IMR-90 (cell line): Measurements from ENCODE around the gene PPP1R13B. TPM values are rescaled to one million over a fixed set of nuclear protein-coding genes. Genes with fewer than 3 reads are reported as not detected.

Experiments
- ATAC-seq: fragments of 200-7000 bp; cut with Tn5 transposase; 2 replicates; pipeline ENCODE4 v1.9.1; 2020; ENCODE audit warnings: low read depth, mild to moderate bottlenecking, moderate library complexity
- BruUV-seq: library from RNA; stranded (reverse); fragments of 400-500 nt; replicated peaks from 2 replicates; lab custom pipeline; 2021; lab: Mats Ljungman, UMichigan
- CTCF ChIA-PET: fragments of 300-600 bp; formaldehyde crosslinking; extraction: SDS; loops from one replicate; lab custom pipeline; 2021; ENCODE audit warnings: antibody characterized with exemption; lab: Yijun Ruan, JAX
- POLR2A ChIA-PET: fragments of 300-600 bp; sonication (Branson Sonifier 250); formaldehyde crosslinking; loops from one replicate; lab custom pipeline; 2022; ENCODE audit warnings: antibody characterized with exemption; ENCODE audit not compliant: unreplicated experiment; lab: Charles Lee
- DNase-seq: peaks from one replicate; pipeline ENCODE4 v3.0.0; 2013
- H2AFZ ChIP-seq: replicated peaks from 2 replicates; pipeline ENCODE3; 2013; ENCODE audit warnings: low read length, mild to moderate bottlenecking; ENCODE audit not compliant: poor library complexity
- H2AK5ac ChIP-seq: 2 replicates; pipeline ENCODE4 v1.6.1; 2013; ENCODE audit warnings: low read depth, low read length, inconsistent platforms
- H2AK9ac ChIP-seq: replicated peaks from 2 replicates; pipeline ENCODE3; 2013; ENCODE audit warnings: mild to moderate bottlenecking, low read depth, low read length, moderate library complexity; ENCODE audit not compliant: poor library complexity
- H2BK120ac ChIP-seq: 2 replicates; pipeline ENCODE4 v1.6.1; 2013; ENCODE audit warnings: low read depth, low read length, inconsistent platforms
- H2BK15ac ChIP-seq: 3 replicates; pipeline ENCODE4 v1.6.1; 2013; ENCODE audit warnings: low read depth, low read length, inconsistent platforms
- H2BK20ac ChIP-seq: 2 replicates; pipeline ENCODE4 v1.6.1; 2013; ENCODE audit warnings: low read depth, mild to moderate bottlenecking, inconsistent platforms, low read length, moderate library complexity
- H2BK5ac ChIP-seq: 2 replicates; pipeline ENCODE4 v1.6.1; 2013; ENCODE audit warnings: mild to moderate bottlenecking, low read depth, low read length, inconsistent platforms; ENCODE audit not compliant: poor library complexity, severe bottlenecking
- H3K14ac ChIP-seq: replicated peaks from 2 replicates; pipeline ENCODE4 v1.6.1; 2013; ENCODE audit warnings: low read depth, low read length, inconsistent platforms
- H3K18ac ChIP-seq: 2 replicates; pipeline ENCODE4 v1.6.1; 2013; ENCODE audit warnings: low read depth, low read length, control low read depth
- H3K23ac ChIP-seq: 2 replicates; pipeline ENCODE4 v1.6.1; 2013; ENCODE audit warnings: low read depth, low read length, inconsistent platforms
- H3K27ac ChIP-seq: 2 replicates; pipeline ENCODE4 v1.5.1; 2013; ENCODE audit warnings: mild to moderate bottlenecking, control low read depth, low read length; ENCODE audit not compliant: insufficient read depth
- H3K27me3 ChIP-seq: 2 replicates; pipeline ENCODE4 v1.6.1; 2013; ENCODE audit warnings: low read length; ENCODE audit not compliant: control insufficient read depth, insufficient read depth
- H3K36me3 ChIP-seq: 2 replicates; pipeline ENCODE4 v1.6.1; 2013; ENCODE audit warnings: low read length, mixed read lengths; ENCODE audit not compliant: control insufficient read depth, insufficient read depth
- H3K4ac ChIP-seq: 2 replicates; pipeline ENCODE4 v1.6.1; 2013; ENCODE audit warnings: low read depth, low read length, inconsistent platforms
- H3K4me1 ChIP-seq: 2 replicates; pipeline ENCODE4 v1.6.1; 2013; ENCODE audit warnings: low read length, mixed read lengths; ENCODE audit not compliant: control insufficient read depth, insufficient read depth
- H3K4me2 ChIP-seq: 2 replicates; pipeline ENCODE4 v1.6.1; 2013; ENCODE audit warnings: low read depth, mild to moderate bottlenecking, control low read depth, low read length, moderate library complexity
- H3K4me3 ChIP-seq: 2 replicates; pipeline ENCODE4 v1.5.1; 2013; ENCODE audit warnings: low read depth, mild to moderate bottlenecking, control low read depth, low read length, moderate library complexity; ENCODE audit not compliant: insufficient read depth
- H3K56ac ChIP-seq: 2 replicates; pipeline ENCODE4 v1.6.1; 2013; ENCODE audit warnings: low read length, inconsistent platforms; ENCODE audit not compliant: insufficient read depth; ENCODE audit errors: extremely low read depth
- H3K79me1 ChIP-seq, 2 experiments: 2 replicates each; pipeline ENCODE4 v1.6.1; 2013; ENCODE audit warnings: low read length in 2 of 2, inconsistent platforms in 1 of 2, low read depth in 1 of 2
- H3K9ac ChIP-seq: 2 replicates; pipeline ENCODE4 v1.6.1; 2013; ENCODE audit warnings: low read depth, low read length, control low read depth
- H3K9me1 ChIP-seq: 2 replicates; pipeline ENCODE4 v1.6.1; 2013; ENCODE audit warnings: low read length, inconsistent platforms; ENCODE audit not compliant: insufficient read depth
- H3K9me3 ChIP-seq: 2 replicates; pipeline ENCODE4 v1.6.1; 2013; ENCODE audit warnings: low read length; ENCODE audit not compliant: control insufficient read depth, insufficient read depth
- H4K20me1 ChIP-seq: 2 replicates; pipeline ENCODE4 v1.6.1; 2013; ENCODE audit warnings: low read length, inconsistent platforms; ENCODE audit not compliant: insufficient read depth
- H4K5ac ChIP-seq: 2 replicates; pipeline ENCODE4 v1.6.1; 2013; ENCODE audit warnings: mild to moderate bottlenecking, low read depth, low read length, control low read depth
- H4K8ac ChIP-seq, 2 experiments: 2 replicates each; pipeline ENCODE4 v1.6.1; 2013; ENCODE audit warnings: low read depth in 2 of 2, low read length in 2 of 2, control low read depth in 1 of 2, inconsistent platforms in 1 of 2
- H4K91ac ChIP-seq: 2 replicates; pipeline ENCODE4 v1.6.1; 2013; ENCODE audit warnings: low read depth, low read length, inconsistent platforms; ENCODE audit not compliant: insufficient read depth
- BHLHE40 ChIP-seq: fragments of 150-350 bp; IDR thresholded peaks from 2 replicates; pipeline ENCODE4 v1.6.1; 2016; ENCODE audit warnings: mild to moderate bottlenecking, low read depth, low read length
- CEBPB ChIP-seq: IDR thresholded peaks from 2 replicates; pipeline ENCODE4 v1.6.1; 2012; ENCODE audit warnings: low read depth, low read length, improper control_type of control experiment
- CHD1 ChIP-seq: IDR thresholded peaks from 2 replicates; pipeline ENCODE4 v1.6.1; 2012; ENCODE audit warnings: low read depth, low read length, improper control_type of control experiment
- CTCF ChIP-seq: conservative IDR thresholded peaks from 2 replicates; pipeline ENCODE4 v1.5.1; 2012; ENCODE audit warnings: mild to moderate bottlenecking, low read depth, low read length, improper control_type of control experiment
- ELK1 ChIP-seq: fragments of 150-350 bp; IDR thresholded peaks from 2 replicates; pipeline ENCODE4 v1.6.1; 2016; ENCODE audit warnings: low read depth, mild to moderate bottlenecking, low read length, moderate library complexity, borderline replicate concordance
- FOS ChIP-seq: fragments of 150-350 bp; IDR thresholded peaks from 2 replicates; pipeline ENCODE4 v1.6.1; 2016; ENCODE audit warnings: low read depth, low read length
- MAFK ChIP-seq: IDR thresholded peaks from 2 replicates; pipeline ENCODE4 v1.6.1; 2012; ENCODE audit warnings: low read depth, low read length, improper control_type of control experiment
- MAZ ChIP-seq: IDR thresholded peaks from 2 replicates; pipeline ENCODE4 v1.6.1; 2012; ENCODE audit warnings: low read depth, mild to moderate bottlenecking, low read length, improper control_type of control experiment, moderate library complexity, borderline replicate concordance
- MXI1 ChIP-seq: IDR thresholded peaks from 2 replicates; pipeline ENCODE4 v1.6.1; 2012; ENCODE audit warnings: low read depth, mild to moderate bottlenecking, low read length, moderate library complexity, borderline replicate concordance
- NFE2L2 ChIP-seq: fragments of 150-350 bp; IDR thresholded peaks from 2 replicates; pipeline ENCODE4 v1.6.1; 2016; ENCODE audit warnings: low read depth, mild to moderate bottlenecking, low read length
- POLR2A ChIP-seq: IDR thresholded peaks from 2 replicates; pipeline ENCODE4 v1.6.1; 2012; ENCODE audit warnings: mild to moderate bottlenecking, low read depth, low read length
- RAD21 ChIP-seq: IDR thresholded peaks from 2 replicates; pipeline ENCODE4 v1.6.1; 2012; ENCODE audit warnings: low read length, improper control_type of control experiment
- RCOR1 ChIP-seq: IDR thresholded peaks from 2 replicates; pipeline ENCODE4 v1.6.1; 2012; ENCODE audit warnings: mild to moderate bottlenecking, low read length, improper control_type of control experiment; ENCODE audit not compliant: insufficient replicate concordance
- RFX5 ChIP-seq: IDR thresholded peaks from 2 replicates; pipeline ENCODE4 v1.8.0; 2012; ENCODE audit warnings: low read depth, mild to moderate bottlenecking, low read length, moderate library complexity
- SMC3 ChIP-seq: fragments of 150-350 bp; IDR thresholded peaks from 2 replicates; pipeline ENCODE4 v1.6.1; 2016; ENCODE audit warnings: low read depth, mild to moderate bottlenecking, antibody characterized with exemption, low read length, moderate library complexity
- WGBS, 2 experiments: methylation state at CpG; one replicate each; pipeline versions ENCODE4 v1.1.5 to v1.1.7; 2013; ENCODE audit warnings: missing lambda C conversion rate in 2 of 2; ENCODE audit not compliant: insufficient read length in 1 of 2; ENCODE audit errors: extremely low coverage in 2 of 2; 5-methylcytosine and 5-hydroxymethylcytosine counted together
- dilution Hi-C: fragments of 300-500 bp; cut with HindIII; formaldehyde crosslinking; loops from one replicate; pipeline ENCODE4 v1.14.3; 2018; ENCODE audit warnings: low sequenced_read_pairs; ENCODE audit not compliant: unreplicated experiment
- in situ Hi-C: fragments of 300-500 bp; cut with MboI; formaldehyde crosslinking; loops from 3 replicates; pipeline ENCODE4 v1.14.3; 2019; ENCODE audit warnings: low sequenced_read_pairs, inconsistent platforms, mixed read lengths
- intact Hi-C: fragments of 100-400 bp; cut with micrococcal nuclease; formaldehyde crosslinking; loops from 2 replicates; pipeline ENCODE4 v1.10.0; 2022
- polyA plus RNA-seq, 3 experiments: library from polyadenylated mRNA; depleted of rRNA; stranded (reverse); fragments of >200 nt; gene quantifications; 2 replicates each; pipeline ENCODE4 v1.2.3, GENCODE V29; 2012; ENCODE audit warnings: low replicate concordance in 1 of 3
- total RNA-seq: library from RNA; depleted of rRNA; stranded (reverse); fragments of >200 nt; gene quantifications from 2 replicates; pipeline ENCODE4 v1.2.3, GENCODE V29; 2012
- TF ChIP-seq, protein P1 (sequence below): fragments of 150-350 bp; IDR thresholded peaks from 2 replicates; pipeline ENCODE4 v1.6.1; 2017; ENCODE audit warnings: mild to moderate bottlenecking, antibody characterized with exemption, low read length, low read depth

The PPP1R13B gene
- total and polyA plus RNA-seq, 2 of the 4 experiments (the other 2 are of a cell fraction): 1.6 to 2.8 TPM

DNA sequence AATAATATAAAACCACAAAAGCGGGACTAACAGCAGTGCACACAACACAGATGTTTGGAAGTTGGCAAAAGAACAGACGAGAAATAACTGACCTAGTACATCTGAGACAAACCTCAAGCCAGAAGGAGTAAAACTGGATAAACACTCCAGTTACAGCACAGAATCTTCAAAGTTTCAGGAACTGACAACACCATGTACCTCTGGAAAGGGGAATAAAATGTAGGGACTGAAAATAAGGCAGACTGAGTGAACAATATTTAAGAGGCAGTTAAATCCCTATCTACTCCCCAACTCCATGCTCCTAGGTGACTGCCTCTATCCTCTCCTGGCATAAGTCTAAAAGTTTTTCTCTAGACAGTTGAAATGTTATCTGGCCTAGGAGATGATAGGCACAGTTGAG lies 73.9 kb downstream of the PPP1R13B start:
- no peak overlapping the region for H3K4me3 ChIP-seq
- WGBS, 2 experiments: no CpG with 5 or more reads among the region's 2 CpGs
- 0 out of 2 replicates have a peak, but pooled peaks cover 3% of the 10 kb centered on the region for H3K9me1 ChIP-seq
- no peaks in the 10 kb centered on the region for H3K79me1 ChIP-seq
- DNase-seq: no peak
- no peak overlapping the region for H2AK9ac ChIP-seq
- no peak overlapping the region for H3K4me2 ChIP-seq
- no peak overlapping the region for H4K91ac ChIP-seq
- H3K4ac ChIP-seq: no peak overlapping the region
- no peak for ATAC-seq
- dilution Hi-C loops (no loop called here), intact Hi-C loops (no loop called here), in situ Hi-C loops (no loop called here)
- TF ChIP-seq CTCF (no peak), MXI1 (no peak), CEBPB (no peak), BHLHE40 (no peak), CHD1 (no peak), MAFK (no peak), ELK1 (no peak), FOS (no peak), SMC3 (no peak), RFX5 (no peak), MAZ (no peak), RCOR1 (no peak), NFE2L2 (no peak), POLR2A (no peak), RAD21 (no peak)
- TF ChIP-seq, protein P1, sequence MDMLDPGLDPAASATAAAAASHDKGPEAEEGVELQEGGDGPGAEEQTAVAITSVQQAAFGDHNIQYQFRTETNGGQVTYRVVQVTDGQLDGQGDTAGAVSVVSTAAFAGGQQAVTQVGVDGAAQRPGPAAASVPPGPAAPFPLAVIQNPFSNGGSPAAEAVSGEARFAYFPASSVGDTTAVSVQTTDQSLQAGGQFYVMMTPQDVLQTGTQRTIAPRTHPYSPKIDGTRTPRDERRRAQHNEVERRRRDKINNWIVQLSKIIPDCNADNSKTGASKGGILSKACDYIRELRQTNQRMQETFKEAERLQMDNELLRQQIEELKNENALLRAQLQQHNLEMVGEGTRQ: no peak
- no peak overlapping the region for H3K23ac ChIP-seq
- H2AFZ ChIP-seq: no peak overlapping the region
- H2BK120ac ChIP-seq: no peak overlapping the region
- no peaks in the 10 kb centered on the region for H3K9me3 ChIP-seq
- ChIA-PET CTCF (no interaction called here), POLR2A (no interaction called here)
- H3K18ac ChIP-seq: no peak overlapping the region
- no peaks in the 10 kb centered on the region for H3K4me1 ChIP-seq
- H3K9ac ChIP-seq: no peak overlapping the region
- no peaks in the 10 kb centered on the region for H4K20me1 ChIP-seq
- H3K27me3 ChIP-seq: no peaks in the 10 kb centered on the region
- no peak overlapping the region for H2BK20ac ChIP-seq
- H3K56ac ChIP-seq: no peak overlapping the region
- H2BK15ac ChIP-seq: no peak overlapping the region
- H4K5ac ChIP-seq: no peak overlapping the region
- BruUV-seq: no TSS peak
- no peak overlapping the region for H3K27ac ChIP-seq
- no peaks in the 10 kb centered on the region for H3K36me3 ChIP-seq
- no peak overlapping the region for H2AK5ac ChIP-seq
- no peak overlapping the region for H4K8ac ChIP-seq
- H2BK5ac ChIP-seq: no peak overlapping the region
- no peak overlapping the region for H3K14ac ChIP-seq
